ENCODE measurements around the gene IL25.

IL25 gene

DNA sequence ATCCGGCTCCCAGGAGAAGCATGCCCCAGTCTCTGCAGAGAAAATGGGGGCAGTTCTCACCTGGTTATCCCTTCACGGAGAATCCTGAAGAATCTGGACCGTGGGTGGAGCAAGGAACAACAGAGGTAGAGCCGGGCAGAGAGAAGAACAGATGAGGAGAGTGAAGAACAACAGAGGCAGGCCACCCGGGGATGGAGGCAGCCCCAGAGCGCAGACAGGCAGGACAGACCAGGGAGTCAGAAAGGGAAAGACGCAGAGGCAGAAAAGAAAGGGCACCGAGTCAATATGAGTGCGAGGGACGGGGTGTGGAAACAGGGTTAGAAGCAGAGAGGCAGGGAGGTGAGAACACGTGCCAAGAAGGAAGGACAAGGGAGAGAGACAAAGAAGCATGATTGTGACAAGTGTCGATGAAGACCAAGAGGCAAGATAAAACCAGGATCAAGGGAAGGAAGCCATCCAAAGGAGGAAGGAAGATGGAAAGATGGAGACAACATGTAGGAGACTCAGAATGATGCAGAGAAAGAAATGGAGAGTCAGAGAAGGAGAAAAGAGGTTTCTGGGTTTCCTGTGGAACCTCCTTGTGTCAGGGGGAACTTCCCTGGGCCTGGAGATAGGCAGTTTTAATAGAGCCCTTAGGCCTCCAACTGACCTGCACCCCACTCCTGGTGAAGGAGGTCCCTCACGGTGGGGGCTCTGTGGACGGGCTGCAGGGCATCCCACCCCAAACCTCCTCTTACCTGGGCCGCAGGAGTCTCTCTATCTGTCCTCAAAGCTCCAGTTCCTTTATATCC, 35.1 kb downstream of the IL25 start, which contains the start of gene MYH6:
Gene MYH6, minus strand, starts transcription at position 758 of the 791 bp plus-strand sequence. CDS start 1,050 bp downstream, outside the sequence.
- no peak within 1 kb of the TSS for H3K4me3 ChIP-seq (ENCODE audit: low read depth, low read length)
- TF ChIP-seq, protein P1, sequence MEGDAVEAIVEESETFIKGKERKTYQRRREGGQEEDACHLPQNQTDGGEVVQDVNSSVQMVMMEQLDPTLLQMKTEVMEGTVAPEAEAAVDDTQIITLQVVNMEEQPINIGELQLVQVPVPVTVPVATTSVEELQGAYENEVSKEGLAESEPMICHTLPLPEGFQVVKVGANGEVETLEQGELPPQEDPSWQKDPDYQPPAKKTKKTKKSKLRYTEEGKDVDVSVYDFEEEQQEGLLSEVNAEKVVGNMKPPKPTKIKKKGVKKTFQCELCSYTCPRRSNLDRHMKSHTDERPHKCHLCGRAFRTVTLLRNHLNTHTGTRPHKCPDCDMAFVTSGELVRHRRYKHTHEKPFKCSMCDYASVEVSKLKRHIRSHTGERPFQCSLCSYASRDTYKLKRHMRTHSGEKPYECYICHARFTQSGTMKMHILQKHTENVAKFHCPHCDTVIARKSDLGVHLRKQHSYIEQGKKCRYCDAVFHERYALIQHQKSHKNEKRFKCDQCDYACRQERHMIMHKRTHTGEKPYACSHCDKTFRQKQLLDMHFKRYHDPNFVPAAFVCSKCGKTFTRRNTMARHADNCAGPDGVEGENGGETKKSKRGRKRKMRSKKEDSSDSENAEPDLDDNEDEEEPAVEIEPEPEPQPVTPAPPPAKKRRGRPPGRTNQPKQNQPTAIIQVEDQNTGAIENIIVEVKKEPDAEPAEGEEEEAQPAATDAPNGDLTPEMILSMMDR (IDR thresholded peaks at IDR 0.05; ENCODE audit: low read depth, low read length), result no peak

DNA sequence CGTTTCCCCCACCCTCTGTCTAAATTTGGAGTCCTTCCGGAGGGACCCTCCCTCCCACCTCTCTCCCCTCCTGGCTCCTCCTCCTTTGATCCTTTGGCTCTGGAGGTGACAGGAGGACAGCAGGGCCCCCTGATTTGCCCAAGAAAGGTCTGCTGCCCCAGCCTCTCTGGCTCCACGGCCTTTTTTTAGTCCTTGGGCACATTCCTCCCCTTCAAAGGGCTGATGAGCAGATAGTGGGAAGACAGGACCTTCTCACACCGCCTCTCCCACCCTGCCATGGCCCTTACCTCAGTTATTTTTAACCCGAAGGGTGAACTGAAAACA, 35.7 kb downstream of the IL25 start:
- TF ChIP-seq, protein P1 (IDR thresholded peaks at IDR 0.05; ENCODE audit: low read depth, low read length), result no peak
- no peak overlapping the region for H3K4me3 ChIP-seq (ENCODE audit: low read depth, low read length)

DNA sequence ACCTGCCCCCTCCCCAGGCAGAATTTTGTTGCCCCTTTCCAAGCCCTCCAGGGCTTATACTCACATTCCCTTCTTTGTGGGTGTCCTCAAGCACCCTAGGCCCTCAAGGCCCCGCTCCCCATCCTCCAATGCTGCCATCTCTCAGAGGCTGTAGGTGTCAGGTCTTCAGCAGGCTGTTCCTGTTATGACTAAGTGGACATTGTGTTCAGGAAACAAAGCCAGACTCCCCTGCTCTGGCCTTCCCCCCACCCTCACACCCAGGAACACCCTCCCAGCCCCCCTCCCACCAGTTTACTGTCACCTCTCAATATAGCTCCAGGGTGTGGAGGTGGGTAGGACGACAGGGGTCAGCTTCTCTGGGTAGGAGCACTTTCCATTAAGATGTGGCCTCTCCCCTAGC, 36.9 kb downstream of the IL25 start:
- no peak overlapping the region for H3K4me3 ChIP-seq (ENCODE audit: low read depth, low read length)
- TF ChIP-seq, protein P1 (IDR thresholded peaks at IDR 0.05; ENCODE audit: low read depth, low read length), result no peak

DNA sequence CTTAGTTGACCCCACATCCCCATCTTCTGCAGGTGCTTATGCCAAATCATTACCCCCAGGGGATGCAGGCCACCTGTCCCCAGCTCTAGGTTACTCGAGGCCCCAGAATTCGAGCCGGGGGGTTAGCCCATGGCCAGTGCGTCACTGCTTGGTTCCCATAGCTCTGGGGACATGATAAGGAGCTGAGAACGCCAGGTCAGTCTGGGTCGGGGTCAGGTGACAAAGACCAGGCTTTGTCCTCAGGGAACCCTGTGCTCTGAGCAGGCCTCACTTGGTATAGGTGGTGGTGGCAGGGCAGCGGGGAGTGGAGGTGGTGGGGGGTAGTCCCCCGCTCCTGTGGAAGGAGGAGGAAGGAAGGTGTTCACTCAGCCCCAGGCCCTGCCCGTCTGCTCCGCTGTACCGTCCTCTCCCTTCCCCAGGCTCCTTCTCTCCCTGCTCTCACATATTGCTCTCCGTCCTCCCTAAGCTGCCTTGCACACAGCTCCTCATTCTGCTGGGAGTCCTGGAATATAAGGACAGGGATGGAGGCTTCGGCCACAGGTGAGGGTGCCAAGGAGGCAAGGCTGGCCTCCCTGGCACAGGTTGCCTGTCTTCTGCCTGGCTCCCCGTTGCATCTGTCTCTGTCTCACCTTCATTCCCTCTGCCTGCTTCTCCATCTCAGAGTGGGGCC, 37.5 kb downstream of the IL25 start:
- TF ChIP-seq, protein P1 (IDR thresholded peaks at IDR 0.05; ENCODE audit: low read depth, low read length), result no peak
- H3K4me3 ChIP-seq (ENCODE audit: low read depth, low read length), result no peak overlapping the region

DNA sequence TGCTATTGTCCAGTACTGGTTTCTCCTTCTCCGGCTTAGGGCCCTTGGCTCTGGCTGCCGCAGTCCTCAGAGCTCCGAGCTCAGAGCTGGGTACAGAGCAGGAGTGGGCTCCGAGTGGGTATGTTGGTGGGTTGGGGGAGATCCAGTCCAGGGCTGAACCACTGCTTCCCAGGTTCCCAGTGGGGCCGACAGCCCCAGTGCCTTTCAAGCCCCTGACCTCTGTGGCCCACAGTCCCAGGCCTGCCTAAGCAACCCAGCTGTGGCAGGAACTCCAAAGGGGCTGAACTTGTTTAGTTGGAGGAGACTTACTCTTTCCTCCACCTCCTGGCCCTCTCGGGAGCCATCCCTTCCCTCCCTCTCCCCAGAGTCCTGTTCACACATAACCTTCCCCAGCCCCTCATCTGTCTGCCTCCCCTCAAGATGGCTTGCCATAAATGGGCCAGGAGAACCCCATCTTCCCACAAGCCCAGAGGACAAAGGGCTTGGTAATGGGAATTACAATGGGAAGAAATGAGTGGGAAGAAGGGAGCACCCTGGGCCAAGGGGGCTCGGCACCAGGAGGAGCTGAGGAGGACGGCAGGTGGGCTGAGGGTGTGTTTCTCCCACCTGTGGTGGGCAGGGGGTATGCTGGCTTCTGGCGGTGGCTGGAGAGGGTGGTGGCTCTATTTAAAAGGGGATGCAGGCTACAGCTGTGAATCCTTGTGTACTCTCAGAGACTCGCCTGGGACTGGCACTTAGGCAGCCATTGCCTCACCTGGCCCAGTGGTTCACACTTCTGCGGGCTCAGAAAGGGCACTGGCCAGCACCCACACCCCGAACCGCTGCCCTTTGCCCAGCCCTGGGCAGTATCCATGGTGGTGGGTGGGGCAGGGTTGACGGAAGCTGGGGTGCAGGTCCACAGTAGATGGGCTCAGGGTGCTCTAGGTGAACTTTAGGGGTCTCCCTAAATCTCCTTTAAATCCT, 39.2 kb downstream of the IL25 start:
- TF ChIP-seq, protein P1 (IDR thresholded peaks at IDR 0.05; ENCODE audit: low read depth, low read length), result no peak
- H3K4me3 ChIP-seq (ENCODE audit: low read depth, low read length), result no peak overlapping the region

DNA sequence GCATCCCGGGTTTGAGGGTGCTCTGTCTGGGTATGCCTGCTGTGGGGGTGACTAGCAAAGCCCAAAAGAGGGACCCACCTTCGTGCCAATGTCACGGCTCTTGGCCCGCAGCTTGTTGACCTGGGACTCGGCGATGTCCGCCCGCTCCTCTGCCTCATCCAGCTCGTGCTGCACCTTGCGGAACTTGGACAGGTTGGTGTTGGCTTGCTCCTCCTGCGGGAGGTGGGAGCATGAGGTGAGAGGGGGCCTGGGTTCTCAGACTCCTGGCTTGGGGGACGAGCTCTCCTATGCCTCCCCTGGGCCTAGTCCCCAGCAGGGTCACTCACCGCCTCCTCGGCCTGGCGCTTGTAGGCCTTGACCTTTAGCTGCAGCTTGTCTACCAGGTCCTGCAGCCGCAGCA, 41.1 kb downstream of the IL25 start:
- H3K4me3 ChIP-seq (ENCODE audit: low read depth, low read length), result no peak overlapping the region
- TF ChIP-seq, protein P1 (IDR thresholded peaks at IDR 0.05; ENCODE audit: low read depth, low read length), result no peak

Data from WI38 (cell line).